COLO668 (cell line): ENCODE measurements around the gene POU2AF1.

Experiments used
- DNase-seq: peaks from one replicate; lab custom pipeline; 2025; ENCODE audit not compliant: unreplicated experiment; lab: John Stamatoyannopoulos, UW

POU2AF1 gene

DNA sequence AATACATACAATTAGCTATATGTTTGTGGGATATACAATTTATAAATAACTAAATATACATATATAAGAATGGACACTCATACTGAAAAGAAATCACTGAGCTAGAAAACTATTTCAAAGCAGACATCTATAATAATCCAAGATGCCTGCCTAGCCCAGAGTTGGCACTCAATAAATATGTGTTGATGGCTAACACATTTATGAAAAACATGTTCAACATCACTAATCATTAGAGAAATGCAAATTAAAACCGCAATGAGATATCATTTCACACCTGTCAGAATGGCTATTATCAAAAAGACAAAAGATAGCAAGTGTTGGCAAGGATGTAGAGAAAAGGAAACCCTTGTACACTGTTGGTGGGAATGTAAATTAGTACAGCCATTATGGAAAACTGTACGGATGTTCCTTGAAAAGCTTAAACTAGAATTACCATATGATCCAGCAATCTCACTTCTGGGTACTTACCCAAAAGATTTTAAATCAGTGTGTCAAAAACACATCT lies 29.8 kb downstream of the POU2AF1 start:
- DNase-seq: no peak

DNA sequence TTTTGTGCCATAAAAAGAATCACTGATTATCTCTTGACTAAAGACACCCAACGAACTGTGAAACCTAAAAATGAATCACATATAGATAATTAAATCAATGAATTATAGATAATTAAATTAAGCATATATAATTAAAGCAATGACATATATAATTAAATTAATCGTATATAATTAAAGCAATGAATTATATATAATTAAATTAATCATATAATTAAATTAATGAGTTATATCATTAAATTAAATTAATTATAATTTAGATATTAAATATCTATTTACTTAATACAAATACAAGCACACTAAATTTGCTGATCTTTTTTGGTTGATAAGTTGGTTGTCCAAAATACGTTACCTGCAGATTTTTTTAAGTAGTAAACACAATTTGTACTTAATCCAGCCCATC lies 30.9 kb downstream of the POU2AF1 start:
- DNase-seq: no peak

DNA sequence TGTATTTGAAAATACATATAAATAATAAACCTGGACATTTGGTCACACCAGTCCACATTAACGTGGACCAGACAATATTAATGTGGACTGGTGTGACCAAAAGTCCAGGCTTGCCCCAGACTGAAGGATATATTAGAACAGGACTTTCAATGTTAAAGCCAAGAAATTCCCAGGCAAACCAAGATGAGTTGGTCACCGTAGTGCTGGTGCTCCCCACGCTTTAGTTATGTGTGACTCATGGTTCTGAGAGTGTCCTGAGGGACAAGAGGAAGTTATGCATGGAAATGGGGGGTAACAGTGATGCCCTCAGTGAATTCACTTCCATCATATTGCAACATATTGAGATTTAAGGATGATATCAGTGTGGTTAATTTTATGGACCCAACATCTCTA lies 31.4 kb downstream of the POU2AF1 start:
- DNase-seq: no peak

DNA sequence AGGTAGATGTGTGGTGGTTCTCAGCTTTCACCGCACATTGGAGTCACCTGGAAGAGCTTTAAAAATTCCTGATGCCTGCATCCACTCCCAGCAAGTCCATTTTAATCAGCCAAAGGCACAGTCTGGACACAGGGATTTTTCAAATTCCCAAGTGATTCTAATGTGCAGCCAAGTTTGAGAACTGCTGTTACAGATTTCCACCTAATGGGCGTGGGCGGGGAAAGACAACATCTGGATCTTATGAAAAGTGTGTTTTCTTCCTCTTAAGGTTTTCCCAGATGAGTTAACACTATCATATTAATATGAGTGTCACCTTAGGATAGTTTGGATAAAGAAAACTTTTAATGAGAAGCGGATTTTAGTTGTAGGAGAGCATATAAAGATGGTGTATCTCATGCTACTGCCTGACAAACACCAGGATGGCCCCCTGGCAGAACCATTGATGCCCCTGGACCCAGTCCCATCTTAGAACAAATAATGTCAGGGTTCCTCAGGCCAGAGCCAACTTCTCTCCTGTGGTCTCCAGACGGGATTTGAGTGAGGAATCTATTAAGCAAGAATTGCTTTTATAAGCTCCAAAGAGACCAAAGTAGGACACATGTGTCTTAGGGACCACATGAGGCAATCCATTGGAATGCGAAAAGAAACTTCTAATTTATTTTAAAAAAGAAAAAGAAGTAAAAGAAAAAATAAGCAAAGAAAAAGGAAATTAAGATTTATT lies 31.9 kb downstream of the POU2AF1 start:
- no peak for DNase-seq

DNA sequence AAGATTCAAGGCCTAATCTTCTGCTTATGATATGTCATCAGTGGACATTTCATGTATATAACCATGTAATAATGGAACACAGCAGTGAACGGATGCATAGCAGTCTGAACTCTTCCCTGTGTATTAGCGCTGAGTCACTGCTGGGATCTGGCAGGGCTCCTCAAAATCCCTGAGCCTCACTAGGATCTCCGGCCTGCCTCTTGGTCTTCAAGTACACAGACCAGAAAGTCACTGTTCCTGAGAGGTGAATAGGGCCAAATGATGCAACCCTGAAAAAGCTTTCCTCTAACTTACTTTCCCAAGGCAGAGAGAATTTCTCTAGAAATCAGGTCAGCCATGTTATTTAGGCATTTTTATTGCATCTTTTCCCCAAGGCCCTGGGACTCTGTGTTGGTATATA lies 35.0 kb downstream of the POU2AF1 start:
- no peak for DNase-seq

DNA sequence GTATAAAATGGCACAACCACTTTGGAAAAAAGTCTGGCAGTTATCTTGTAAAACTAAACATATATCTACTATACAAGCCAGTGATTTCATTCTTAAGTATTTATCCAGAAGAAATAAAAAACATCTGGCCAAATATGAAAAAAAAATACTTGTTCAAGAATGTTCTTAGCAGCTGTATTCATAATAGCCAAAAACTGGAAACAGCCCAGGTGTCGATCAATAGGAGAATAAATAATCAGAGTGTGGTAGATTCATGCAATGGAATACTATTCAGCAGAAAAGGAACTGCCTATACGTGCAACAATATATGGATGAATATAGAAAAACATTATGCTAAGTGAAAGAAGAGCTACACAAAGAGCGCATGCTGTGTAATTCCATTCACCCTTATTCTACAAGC lies 36.7 kb downstream of the POU2AF1 start:
- no peak for DNase-seq

DNA sequence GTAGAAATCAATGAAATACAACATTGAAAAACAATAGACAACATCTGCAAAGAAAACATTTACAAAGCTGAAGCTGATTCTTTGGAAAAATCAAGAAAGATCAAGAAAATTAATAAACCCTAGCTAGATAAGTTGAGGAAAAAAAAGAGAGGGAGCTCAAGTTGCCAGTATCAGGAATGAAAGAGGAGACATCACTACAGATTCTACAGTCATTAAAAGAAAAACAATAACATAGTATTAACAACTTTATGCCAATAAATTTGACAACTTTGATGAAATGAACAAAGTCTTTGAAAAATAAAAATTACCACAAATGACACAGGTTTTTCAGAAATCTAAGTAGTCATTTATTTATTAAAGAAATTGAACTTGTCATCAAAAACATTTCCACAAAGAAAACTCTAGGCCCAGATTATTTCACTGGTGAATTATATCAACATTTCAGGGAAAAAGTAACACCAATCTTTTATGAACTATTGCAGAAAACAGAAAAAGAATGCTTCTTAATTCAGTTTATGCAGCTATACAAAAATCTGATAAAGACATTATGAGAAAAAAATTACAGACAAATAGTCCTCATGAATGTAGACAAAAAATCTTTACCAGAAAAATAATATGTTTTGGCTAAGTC lies 39.2 kb downstream of the POU2AF1 start:
- DNase-seq: no peak

DNA sequence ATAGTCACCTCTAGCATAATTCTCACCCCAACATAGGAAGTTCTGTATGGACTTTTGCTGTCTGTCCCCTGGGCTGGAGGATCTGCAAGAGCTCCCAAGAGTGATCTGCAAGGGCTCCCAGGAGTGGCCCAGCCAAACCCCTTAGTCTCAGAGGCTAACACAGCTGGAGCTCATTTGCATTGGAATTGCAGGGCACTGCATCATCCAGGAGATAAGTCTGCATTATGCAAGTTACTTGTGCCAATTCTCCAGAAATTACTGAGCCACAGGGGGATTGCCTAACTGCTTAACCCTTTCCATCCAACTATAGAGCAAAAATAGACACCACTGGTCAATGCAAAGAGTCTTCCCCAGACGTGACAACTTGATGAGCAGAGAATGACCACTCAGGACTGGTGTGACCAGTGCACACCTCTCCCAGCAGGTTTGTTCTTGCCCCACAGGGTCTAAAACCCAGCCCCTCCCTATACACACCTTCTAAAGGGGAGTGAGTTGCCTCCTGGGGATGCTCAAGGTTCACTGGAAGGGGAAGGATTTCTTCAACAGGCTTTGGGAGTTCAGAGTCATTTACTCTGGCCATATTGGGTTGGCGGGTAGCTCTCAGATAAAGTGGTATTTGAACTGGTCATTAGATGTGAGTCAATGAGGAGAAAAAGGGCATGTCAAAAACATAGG lies 42.4 kb downstream of the POU2AF1 start:
- DNase-seq: no peak

DNA sequence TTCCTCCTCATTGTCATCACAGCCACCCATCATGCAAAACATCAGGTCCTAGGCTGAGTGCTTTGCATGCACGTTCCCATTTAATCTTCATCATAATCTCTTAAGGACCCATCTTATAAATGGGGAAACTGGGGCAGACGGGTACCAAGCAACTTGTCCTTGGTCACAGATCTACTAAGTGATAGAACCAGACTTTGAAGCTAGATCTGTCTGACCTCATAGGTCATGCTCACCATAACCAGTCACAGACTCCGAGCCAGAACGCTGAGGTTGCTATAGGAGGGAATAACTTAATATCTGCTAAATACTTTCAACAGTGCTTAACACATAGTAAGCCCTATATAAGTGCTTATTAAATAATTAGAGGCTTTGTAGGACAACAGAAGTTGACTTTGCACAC lies 43.0 kb downstream of the POU2AF1 start:
- DNase-seq: no peak

DNA sequence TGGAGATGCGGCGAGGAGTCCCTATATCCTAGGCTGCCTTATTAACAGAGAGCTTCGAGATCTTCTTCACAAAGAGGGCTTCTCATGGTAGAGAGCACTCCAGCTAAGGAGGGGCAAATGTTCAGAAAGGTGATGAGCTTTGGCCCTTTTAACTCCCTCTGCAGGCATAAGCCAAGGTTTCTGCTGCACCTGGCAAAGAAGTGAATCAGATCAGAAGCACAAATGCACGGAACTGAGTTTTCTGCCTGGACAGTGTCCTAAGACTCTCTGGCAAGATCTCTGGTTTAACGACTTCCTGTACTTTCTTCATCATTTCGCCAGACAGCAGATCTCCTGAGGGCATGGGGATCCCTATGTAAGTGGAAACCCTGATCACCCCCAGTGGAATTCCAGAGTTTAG lies 43.5 kb downstream of the POU2AF1 start:
- DNase-seq: no peak

DNA sequence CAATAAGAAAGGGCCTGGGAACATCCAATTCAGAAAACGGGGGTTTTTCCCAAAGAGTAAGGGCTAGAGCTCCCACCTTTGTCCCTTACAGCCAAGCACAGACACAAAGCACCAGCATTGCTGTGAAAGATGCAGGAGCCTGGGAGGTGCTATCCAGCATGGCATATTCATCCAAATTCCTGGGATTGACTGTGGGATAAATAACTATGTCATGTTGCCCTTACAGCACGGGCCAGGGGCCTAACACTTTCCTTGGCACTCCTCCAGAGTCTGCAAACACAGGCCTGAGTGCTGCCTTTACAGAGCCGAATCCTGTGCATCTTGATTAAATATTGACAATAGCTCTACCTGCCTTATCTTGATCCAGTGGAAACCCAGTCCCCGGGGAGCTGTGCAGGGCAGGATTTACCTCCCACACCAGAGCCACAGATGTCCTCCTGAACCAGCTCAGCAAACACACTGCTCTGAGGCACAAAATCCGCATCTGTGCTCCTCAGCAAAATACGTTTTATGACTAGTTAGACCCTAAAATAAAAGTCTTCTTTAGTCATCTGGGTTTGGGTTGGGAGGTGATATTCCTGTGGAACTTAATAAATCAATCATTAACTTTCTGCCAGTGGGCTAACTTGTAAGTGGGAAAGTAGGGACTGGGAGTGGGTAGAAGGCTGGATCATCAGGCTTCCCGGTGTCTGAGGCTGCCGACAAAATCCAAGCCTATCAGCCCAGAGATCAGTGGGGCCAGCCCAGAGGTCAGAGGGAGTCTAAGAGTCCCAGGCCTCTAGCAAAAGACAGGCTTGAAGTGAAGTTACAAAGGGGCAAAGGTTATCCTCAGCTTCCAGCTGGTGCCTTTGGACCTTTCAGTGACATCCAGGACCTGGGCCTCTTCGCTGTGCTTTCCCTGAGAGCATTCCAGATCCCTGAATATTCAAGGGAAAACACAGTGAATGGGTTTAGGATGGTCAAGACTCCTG lies 44.3 kb downstream of the POU2AF1 start:
- peak; percentile 88 for DNase-seq

DNA sequence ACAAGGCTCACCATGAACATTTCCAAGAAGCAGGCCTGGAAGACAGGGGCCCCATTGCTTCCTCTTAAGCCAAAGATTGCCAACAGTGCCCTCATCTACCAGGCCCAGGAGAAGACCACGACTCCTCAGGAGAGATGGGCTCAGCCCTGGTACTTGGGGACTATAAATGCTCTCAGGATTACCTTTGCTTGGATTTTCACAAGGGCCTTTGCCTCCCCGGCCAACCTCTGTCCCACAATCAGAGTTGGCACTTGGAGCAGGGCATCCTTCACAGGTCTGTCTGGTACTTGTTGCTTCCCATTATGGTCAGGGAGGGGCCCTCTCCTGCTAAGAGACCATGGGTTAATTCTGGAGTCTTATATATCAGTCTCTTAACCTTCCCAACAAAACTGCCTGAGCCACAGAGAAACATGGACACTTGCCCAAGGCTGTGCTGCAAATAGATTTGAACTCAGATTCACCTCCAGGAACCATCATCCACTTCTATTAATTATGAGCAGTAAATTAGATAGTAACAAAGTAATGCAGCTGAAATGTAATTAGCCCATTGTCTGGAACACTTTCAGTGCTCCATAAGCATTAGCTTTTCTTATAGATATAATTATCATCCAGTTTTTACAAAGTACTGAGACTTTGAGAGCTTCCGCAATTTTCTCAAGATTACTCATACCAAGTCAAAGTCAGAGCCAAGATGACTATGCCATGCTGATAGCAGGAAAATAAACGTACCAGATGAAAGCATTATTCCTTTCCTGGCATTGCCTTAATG lies 47.2 kb downstream of the POU2AF1 start:
- no peak for DNase-seq

DNA sequence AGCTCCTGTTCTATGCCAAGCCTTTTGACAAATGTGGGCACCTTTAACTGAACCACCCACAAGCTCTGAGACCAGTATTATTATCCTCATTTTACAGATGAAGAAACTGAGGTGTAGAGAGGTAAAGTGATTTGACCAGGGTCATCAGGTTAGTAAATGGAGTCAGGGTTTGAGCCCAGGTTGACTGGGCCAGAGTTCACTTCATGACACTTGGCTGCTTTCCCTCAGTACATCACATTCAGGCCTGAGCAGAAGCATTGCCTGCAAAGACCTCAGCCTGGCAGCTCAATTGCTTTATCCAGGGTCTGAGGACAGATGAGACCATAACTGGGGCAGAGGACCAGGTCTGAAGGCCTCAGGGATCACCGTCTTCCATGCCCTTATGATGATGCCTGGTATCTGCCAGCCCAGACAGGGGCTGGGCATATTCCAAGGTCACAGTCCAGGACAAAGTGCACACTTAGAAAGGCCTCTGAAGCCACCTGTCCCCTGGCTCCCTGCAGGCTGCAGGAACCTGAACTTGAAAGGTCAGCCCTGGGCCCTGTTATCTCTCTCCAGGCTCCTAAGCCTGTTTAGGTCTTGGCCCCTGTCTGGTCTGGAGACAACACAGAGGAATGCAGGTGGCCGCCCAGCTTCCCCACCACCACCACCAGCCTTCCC lies 48.7 kb downstream of the POU2AF1 start:
- no peak for DNase-seq

DNA sequence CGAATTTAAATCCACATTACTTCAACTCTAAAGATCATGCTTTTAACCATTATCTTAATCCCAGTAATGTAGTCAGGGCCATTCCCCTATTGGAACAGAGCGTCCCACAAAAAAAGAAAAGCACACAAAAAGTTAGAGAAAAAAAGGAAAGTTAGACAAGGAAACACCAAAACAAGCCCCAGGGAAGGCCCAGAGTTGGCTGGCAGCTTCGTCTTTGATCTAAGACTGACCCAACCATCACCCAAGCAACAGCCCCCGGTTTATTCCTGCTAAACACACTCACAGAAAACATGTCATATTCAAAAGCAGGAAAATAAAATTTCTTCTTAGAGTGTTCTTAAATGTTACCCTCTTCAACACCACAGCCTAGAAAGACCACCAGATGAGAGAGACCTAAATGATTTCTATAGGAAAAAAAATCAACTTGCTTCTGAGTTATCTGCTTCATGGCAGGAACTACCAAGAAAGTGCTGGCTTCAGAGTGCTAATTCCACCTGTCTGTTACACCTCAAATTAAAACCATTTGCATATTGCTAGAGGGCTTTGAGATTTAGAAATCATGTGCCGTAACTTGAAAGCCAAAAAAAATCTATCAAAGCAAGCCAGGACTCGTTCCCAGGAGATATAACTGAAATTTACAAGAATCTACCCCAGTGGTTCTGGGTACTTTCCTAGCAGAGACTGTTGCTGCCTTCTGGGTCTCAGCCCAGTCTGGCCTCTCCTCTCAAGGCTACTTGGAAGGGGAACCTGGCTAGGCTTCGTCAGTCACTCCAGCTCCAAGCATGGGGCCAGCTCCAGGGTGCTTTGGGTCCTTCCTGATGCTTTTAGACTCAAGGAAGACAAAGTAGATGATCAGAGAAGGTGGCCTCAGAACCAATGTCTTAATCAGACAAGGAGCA lies 49.5 kb downstream of the POU2AF1 start:
- no peak for DNase-seq

DNA sequence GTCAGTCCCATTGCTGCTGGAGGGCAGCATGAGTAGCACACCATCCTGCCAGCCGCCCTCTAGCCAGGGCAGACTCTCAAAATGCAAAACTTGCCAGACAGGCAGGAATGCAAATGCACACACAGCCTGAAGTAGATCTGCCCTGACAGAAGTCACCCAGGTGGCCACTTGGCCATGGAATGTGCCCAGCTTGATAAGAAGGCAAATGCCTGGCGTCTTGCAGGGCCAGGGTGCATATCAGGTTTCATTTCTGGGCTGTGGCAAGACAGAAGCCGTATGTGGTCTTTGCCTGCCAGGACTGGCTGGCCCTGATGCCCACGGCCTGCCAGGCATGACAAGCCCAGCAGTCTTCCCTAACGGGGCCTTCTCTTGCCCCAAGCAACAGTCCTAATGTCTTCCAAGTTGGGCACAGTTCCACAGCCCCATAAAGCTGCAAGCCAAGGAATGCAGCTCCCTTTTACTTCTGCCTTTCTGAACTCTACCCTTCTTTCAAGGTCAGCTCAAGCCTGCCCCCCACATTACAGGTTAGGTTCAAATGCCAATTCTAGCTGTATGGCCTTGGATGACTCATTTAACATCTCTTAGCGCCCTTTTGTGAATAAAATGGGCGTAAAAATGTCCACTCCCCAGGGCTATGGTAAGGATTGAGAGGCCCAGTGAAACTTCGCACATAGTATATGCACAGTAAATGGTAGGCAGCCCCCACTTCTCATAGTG lies 51.0 kb downstream of the POU2AF1 start:
- DNase-seq: no peak

DNA sequence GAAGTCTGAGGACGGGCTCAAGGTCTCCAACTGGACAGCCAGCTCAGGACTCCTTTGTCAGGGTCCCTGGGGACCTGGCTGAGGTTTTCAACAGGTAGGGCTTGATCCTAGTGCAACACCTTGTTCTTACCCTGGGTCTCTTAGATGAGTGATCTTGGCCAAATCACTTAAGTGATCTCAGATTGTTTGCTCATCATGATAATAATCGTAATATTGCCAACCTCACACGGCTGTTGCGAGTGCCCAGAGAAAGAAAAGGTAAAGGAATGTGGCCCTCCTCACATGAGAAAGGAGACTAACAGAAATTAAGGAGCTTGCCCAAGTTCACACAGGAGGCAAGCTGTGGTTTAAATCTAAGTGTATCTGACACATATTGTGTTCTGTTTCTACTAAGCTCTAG lies 52.3 kb downstream of the POU2AF1 start:
- DNase-seq: no peak

DNA sequence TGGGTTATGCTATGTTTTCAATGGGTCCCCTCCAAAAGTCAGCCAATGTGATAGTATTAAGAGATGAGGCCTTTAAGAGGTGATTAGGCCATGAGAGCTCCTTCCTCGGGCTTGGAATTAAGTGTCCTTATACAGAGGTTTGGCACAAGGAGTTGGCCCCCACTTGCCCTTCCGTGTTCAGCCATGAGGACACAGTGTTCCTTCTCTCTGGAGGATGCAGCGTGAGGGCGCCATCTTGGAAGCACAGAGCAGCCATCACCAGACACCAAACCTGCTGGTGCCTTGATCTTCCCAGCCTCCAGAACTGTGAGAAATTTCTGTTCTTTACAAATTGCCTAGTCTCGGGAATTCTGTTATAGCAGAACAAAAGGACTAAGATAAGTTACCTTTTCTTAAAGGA lies 53.8 kb downstream of the POU2AF1 start:
- DNase-seq: no peak

DNA sequence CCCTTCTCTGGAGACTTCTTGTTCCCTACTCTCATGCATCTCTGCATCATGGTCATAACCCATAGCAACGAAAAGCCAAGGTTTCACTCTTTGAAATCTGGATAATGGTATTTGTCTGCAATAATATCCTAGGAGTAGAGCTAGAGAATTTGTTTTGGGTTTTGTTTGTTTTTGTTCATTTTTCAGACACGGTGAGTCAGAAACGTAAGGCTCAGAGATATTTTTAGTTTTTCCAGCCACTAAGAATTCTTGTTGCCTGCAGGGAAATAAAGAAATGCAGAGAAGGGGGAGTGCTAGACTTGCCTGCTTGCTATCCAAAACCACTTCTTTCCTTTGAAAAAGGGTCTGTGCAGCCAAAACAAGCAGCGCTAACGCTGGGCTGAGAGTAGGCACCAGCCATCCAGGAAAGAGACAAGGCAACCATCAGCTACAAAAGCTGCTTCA lies 54.8 kb downstream of the POU2AF1 start:
- no peak for DNase-seq
